ENCODE results near the gene CAMK2B. TPM values are rescaled to one million over a fixed set of nuclear protein-coding genes. Genes with fewer than 3 reads are reported as not detected.

The CAMK2B gene
- total RNA-seq, 4 donors from 2014 or later: 0.50 to 2.0 (median 1.2) TPM

DNA sequence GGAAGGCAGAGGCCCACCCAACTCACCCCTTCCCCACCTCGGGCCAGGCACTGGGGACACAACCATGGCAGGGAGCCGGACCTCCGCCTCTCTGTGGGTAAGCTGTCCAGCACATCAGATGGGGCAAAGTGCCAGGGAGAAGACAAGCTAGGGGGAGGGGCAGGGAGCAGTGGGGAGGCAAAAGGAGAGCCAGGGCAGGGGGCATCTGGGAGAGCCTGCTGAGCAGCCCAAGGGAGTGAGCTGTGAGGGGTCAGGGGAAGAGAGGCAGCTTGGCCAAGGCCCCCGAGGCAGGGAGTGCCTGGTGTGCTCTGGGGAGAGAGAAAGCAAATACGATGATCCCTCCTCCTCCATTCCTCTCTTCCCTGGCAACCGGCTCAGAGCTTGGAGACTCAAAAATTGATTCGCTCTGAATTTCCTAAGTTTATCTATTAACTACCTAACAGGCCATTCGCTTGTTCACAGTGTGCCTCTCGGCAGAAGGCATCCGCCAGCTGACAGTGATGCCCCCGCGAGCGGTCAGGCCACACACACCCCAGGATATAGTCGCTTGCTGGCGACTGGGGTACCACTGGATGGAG, 4.5 kb downstream of the CAMK2B start:
- Histone ChIP-seq H3K9me3 (peaks cover 0 to 4% (median 0%) of the 10 kb centered on the region in 4 donors), H3K4me1 (peaks cover 8 to 15% (median 9%) of the 10 kb centered on the region in 4 donors), H3K27me3 (peaks cover 0 to 24% (median 7%) of the 10 kb centered on the region in 4 donors), H3K27ac (replicated peaks in 1 of 4) (no peak overlapping the region), H3K4me3 (no peak overlapping the region), H3K36me3 (no peaks in the 10 kb centered on the region)
- 67% methylated on average over 13 of the region's 15 CpGs for WGBS
- TF ChIP-seq POLR2A (IDR thresholded peaks at IDR 0.05; ENCODE audit: low read depth): no peak
- TF ChIP-seq POLR2AphosphoS5 (IDR thresholded peaks at IDR 0.05): no peak
- TF ChIP-seq, protein P1, sequence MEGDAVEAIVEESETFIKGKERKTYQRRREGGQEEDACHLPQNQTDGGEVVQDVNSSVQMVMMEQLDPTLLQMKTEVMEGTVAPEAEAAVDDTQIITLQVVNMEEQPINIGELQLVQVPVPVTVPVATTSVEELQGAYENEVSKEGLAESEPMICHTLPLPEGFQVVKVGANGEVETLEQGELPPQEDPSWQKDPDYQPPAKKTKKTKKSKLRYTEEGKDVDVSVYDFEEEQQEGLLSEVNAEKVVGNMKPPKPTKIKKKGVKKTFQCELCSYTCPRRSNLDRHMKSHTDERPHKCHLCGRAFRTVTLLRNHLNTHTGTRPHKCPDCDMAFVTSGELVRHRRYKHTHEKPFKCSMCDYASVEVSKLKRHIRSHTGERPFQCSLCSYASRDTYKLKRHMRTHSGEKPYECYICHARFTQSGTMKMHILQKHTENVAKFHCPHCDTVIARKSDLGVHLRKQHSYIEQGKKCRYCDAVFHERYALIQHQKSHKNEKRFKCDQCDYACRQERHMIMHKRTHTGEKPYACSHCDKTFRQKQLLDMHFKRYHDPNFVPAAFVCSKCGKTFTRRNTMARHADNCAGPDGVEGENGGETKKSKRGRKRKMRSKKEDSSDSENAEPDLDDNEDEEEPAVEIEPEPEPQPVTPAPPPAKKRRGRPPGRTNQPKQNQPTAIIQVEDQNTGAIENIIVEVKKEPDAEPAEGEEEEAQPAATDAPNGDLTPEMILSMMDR (IDR thresholded peaks at IDR 0.05): no peak
- no peak for TF ChIP-seq EP300 (IDR thresholded peaks at IDR 0.05)
- peak; percentile 82 for DNase-seq (ENCODE audit: extremely low spot score)
- intact Hi-C loops (cut with DNase I): no loop called here

DNA sequence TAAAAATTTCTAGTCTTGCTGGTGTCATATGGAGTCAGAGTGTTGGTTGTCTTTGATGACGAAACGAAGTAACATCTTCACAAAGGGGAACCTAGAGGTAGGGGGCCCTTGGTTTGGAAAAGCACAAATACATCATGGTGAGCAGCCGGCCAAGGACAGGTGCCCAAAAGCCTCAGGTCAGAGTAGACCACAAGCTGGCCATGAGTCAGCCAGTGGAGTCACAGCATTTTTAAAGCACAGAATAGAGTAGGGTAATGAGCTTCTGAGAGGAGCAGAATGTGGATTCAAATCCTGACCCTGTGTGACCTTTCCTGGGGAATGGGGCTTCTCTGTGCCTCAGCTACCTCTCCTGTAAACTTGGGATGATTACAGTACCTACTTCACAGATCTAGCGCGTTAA, 5.3 kb downstream of the CAMK2B start:
- Histone ChIP-seq H3K9me3 (peaks cover 0 to 7% (median 0%) of the 10 kb centered on the region in 4 donors), H3K4me3 (no peak overlapping the region), H3K36me3 (no peaks in the 10 kb centered on the region), H3K27ac (replicated peaks in 1 of 4) (no peak overlapping the region), H3K4me1 (peaks cover 5 to 10% (median 7%) of the 10 kb centered on the region in 4 donors), H3K27me3 (peaks cover 0 to 19% (median 7%) of the 10 kb centered on the region in 4 donors)
- DNase-seq (ENCODE audit: extremely low spot score): no peak
- TF ChIP-seq, protein P1 (IDR thresholded peaks at IDR 0.05): no peak
- TF ChIP-seq EP300 (IDR thresholded peaks at IDR 0.05): no peak
- no peak for TF ChIP-seq POLR2AphosphoS5 (IDR thresholded peaks at IDR 0.05)
- no peak for TF ChIP-seq POLR2A (IDR thresholded peaks at IDR 0.05; ENCODE audit: low read depth)
- intact Hi-C loops (cut with DNase I): no loop called here
- 89% methylated on average over 5 of the region's 5 CpGs for WGBS

DNA sequence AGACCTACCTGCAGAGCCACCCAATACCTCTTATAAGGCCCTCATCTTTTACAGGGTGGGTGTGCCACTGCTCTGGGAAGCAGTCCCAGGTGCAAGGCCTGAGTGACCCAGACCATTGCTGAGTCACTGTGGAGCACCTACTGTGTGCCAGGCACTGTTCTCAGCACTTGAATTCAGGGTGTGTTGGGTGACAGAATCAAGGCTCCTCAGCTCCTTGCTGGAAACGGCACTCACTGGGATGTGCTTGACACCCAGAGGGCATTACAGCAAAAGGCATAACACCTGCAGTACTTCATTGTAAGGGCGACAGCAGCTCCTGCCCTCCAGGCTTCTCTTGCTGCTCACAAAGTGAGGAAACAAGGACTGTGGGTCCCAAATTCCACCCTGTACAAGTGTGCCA, 7.1 kb downstream of the CAMK2B start:
- peaks cover 0 to 7% (median 0%) of the 10 kb centered on the region in 4 donors for H3K9me3 ChIP-seq
- H3K4me3 ChIP-seq: no peak overlapping the region
- H3K27me3 ChIP-seq: peaks cover 0 to under 1% (median 0%) of the 10 kb centered on the region in 4 donors
- intact Hi-C loops (cut with DNase I): no loop called here
- peaks cover 0 to 11% (median 0%) of the 10 kb centered on the region in 4 donors for H3K4me1 ChIP-seq
- 68% methylated on average over 2 of the region's 2 CpGs for WGBS
- H3K36me3 ChIP-seq: no peaks in the 10 kb centered on the region
- TF ChIP-seq EP300 (IDR thresholded peaks at IDR 0.05): no peak
- TF ChIP-seq, protein P1 (IDR thresholded peaks at IDR 0.05): no peak
- TF ChIP-seq POLR2AphosphoS5 (IDR thresholded peaks at IDR 0.05): no peak
- no peak for TF ChIP-seq POLR2A (IDR thresholded peaks at IDR 0.05; ENCODE audit: low read depth)
- peak; percentile 68 for DNase-seq (ENCODE audit: extremely low spot score)
- no peak overlapping the region for H3K27ac ChIP-seq (replicated peaks in 1 of 4)

DNA sequence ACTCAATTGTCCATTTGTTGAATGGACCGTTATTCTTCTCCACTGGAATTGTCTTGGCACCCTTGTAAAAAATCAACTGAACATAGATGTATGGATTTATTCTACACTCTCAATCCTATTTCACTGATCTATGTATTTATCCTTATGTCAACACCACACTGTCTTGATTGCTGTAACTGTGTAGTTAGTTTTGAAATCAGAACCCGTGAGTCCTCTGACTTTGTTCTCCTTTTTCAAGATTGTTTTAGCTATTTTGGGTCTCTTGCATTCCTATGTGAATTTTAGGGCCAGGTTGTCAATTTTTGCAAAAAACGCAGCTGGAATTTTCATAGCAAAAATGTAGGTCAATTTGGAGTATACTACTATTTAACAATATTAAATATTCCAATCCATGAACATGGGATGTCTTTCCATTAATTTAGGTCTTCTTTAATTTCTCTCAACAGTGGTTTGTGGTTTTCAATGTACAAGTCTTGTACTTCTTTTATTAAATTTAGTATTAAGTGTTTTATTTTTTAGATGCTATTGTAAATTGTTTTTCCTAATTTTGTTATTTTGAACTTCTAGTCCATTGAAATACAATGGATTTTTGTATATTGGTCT, 10.0 kb downstream of the CAMK2B start:
- intact Hi-C loops (cut with DNase I): no loop called here
- WGBS: 82% methylated on average over 3 of the region's 3 CpGs
- Histone ChIP-seq H3K27me3 (no peaks in the 10 kb centered on the region), H3K27ac (replicated peaks in 1 of 4) (no peak overlapping the region), H3K4me3 (no peak overlapping the region), H3K9me3 (peaks cover 0 to 7% (median 0%) of the 10 kb centered on the region in 4 donors), H3K4me1 (peaks cover 0 to 11% (median under 1%) of the 10 kb centered on the region in 4 donors), H3K36me3 (no peaks in the 10 kb centered on the region)
- no peak for TF ChIP-seq POLR2AphosphoS5 (IDR thresholded peaks at IDR 0.05)
- no peak for DNase-seq (ENCODE audit: extremely low spot score)

DNA sequence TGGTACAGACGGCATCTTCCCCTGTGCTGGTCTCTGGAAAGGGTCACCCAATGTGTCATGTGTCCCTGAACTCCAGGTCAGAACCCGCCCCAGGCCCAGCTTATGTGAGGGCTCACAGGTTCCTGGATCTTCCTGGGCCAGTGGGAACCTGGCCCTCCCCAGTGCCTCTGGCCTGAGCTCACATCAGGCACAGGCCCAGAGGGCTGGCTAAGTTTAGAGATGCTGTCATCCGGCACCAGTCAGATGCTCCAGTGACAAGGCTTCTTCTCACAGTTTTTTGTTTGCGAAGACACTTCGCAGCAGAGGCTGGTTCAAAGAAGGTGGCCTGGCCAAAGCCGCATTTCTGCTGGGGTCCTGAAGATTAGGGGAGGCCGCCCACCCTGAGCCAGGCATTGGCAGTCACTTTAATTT, 11.8 kb downstream of the CAMK2B start:
- peaks cover 0 to 9% (median 0%) of the 10 kb centered on the region in 4 donors for H3K27me3 ChIP-seq
- peak; percentile 89 for DNase-seq (ENCODE audit: extremely low spot score)
- H3K27ac ChIP-seq (replicated peaks in 1 of 4): no peak overlapping the region
- 81% methylated on average over 7 of the region's 7 CpGs for whole genome bisulfite sequencing
- no peaks in the 10 kb centered on the region for H3K36me3 ChIP-seq
- TF ChIP-seq EP300 (IDR thresholded peaks at IDR 0.05) (no peak), POLR2A (IDR thresholded peaks at IDR 0.05; ENCODE audit: low read depth) (no peak), POLR2AphosphoS5 (IDR thresholded peaks at IDR 0.05) (no peak)
- TF ChIP-seq, protein P1 (IDR thresholded peaks at IDR 0.05): no peak
- H3K4me1 ChIP-seq: peaks cover 12 to 26% (median 12%) of the 10 kb centered on the region in 4 donors
- peaks cover 0 to 7% (median 0%) of the 10 kb centered on the region in 4 donors for H3K9me3 ChIP-seq
- H3K4me3 ChIP-seq: no peak overlapping the region
- intact Hi-C loops (cut with DNase I): no loop called here
